Parathyroid adenoma (tissue), 2 donors: ENCODE measurements around the gene METAP1.
"Not testable (repeated sequence)": the region's sequence is repeated elsewhere in the genome, so short reads cannot be mapped to it uniquely, and the experiment has no call there.

Experiments used
- H2AFZ ChIP-seq: fragments of 300-600 bp; sonication (generic); one replicate; pipeline ENCODE4 v1.7.0; 2017; ENCODE audit warnings: antibody characterized with exemption, mild to moderate bottlenecking
- H3K27ac ChIP-seq: fragments of 300-600 bp; sonication (generic); one replicate; pipeline ENCODE4 v1.7.0; 2017
- H3K27me3 ChIP-seq: fragments of 300-600 bp; sonication (generic); one replicate; pipeline ENCODE4 v1.7.0; 2017; ENCODE audit warnings: low read length; ENCODE audit not compliant: control insufficient read depth, insufficient read depth
- H3K36me3 ChIP-seq: fragments of 300-600 bp; sonication (generic); one replicate; pipeline ENCODE4 v1.7.0; 2017; ENCODE audit warnings: low read length; ENCODE audit not compliant: control insufficient read depth, insufficient read depth
- H3K4me1 ChIP-seq: fragments of 300-600 bp; sonication (generic); one replicate; pipeline ENCODE4 v1.7.0; 2017; ENCODE audit warnings: control low read depth
- H3K4me2 ChIP-seq: fragments of 300-600 bp; sonication (generic); one replicate; pipeline ENCODE4 v1.7.0; 2017; ENCODE audit warnings: low read length
- H3K4me3 ChIP-seq: fragments of 300-600 bp; sonication (generic); one replicate; pipeline ENCODE4 v1.7.0; 2017; ENCODE audit warnings: low read depth, low read length
- H3K79me2 ChIP-seq: fragments of 300-600 bp; sonication (generic); one replicate; pipeline ENCODE4 v1.7.0; 2017; ENCODE audit warnings: control low read depth
- H3K9ac ChIP-seq: fragments of 300-600 bp; sonication (generic); one replicate; pipeline ENCODE4 v1.7.0; 2017; ENCODE audit warnings: mild to moderate bottlenecking
- H3K9me3 ChIP-seq: fragments of 300-600 bp; sonication (generic); one replicate; pipeline ENCODE4 v1.7.0; 2017; ENCODE audit warnings: low read length; ENCODE audit not compliant: control insufficient read depth
- CTCF ChIP-seq: fragments of 300-600 bp; sonication (generic); IDR thresholded peaks from one replicate; pipeline ENCODE4 v1.7.0; 2017; ENCODE audit warnings: antibody characterized with exemption, mild to moderate bottlenecking
- donor health status: primary hyperparathyroidism.

METAP1 gene

GRCh38 chr4:99104153-99104552 lies 108.6 kb downstream of the METAP1 start:
- TF ChIP-seq CTCF = no peak
- H3K4me2 ChIP-seq = no peak overlapping the region

GRCh38 chr4:99109286-99109685 lies 113.8 kb downstream of the METAP1 start:
- not testable (repeated sequence) for H3K9ac ChIP-seq

More at GRCh38 chr4:99104153-99104552, 108.6 kb downstream of the METAP1 start:
- Histone ChIP-seq H3K9me3 (no peaks in the 10 kb centered on the region), H2AFZ (no peak overlapping the region), H3K9ac (no peak overlapping the region), H3K79me2 (no peaks in the 10 kb centered on the region), H3K27me3 (no peaks in the 10 kb centered on the region), H3K4me1 (no peaks in the 10 kb centered on the region), H3K27ac (no peak overlapping the region), H3K36me3 (no peaks in the 10 kb centered on the region), H3K4me3 (no peak overlapping the region)

More at GRCh38 chr4:99109286-99109685, 113.8 kb downstream of the METAP1 start:
- H2AFZ ChIP-seq, H3K79me2 ChIP-seq, H3K36me3 ChIP-seq, H3K27me3 ChIP-seq, H3K27ac ChIP-seq, H3K9me3 ChIP-seq, H3K4me2 ChIP-seq, H3K4me3 ChIP-seq, H3K4me1 ChIP-seq: not testable (repeated sequence)
